ENCODE measurements around the gene KIF18B.

Gene KIF18B

DNA sequence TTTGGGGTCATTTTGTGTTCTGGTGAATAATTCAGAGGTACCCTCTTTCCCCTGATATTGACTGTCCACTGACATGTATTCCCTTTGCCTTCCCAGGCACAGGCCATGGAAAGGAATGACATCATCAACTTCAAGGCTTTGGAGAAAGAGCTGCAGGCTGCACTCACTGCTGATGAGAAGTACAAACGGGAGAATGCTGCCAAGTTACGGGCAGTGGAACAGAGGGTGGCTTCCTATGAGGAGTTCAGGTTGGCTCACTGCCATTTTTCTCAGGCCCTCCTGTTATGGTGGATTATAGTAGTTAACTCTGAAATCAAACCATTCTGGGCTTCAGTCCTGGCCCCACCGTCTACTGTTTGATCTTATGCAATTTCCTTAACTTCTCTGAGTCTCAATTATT is 46.7 kb downstream of the KIF18B start:
- Mint-ChIP-seq H3K4me1 (peaks cover 55% of the 10 kb centered on the region), H3K4me3 (peak overlapping the region; percentile 96 to 97 (median 96)), H3K27me3 (ENCODE audit: low read depth) (peaks cover 3% of the 10 kb centered on the region), H3K9me3 (no peaks in the 10 kb centered on the region), H3K27ac (peak overlapping the region in 2 of 3 experiments; percentile 95 to 100), H3K36me3 (ENCODE audit: low read depth) (no peaks in the 10 kb centered on the region)
- TF ChIP-seq, protein P1, sequence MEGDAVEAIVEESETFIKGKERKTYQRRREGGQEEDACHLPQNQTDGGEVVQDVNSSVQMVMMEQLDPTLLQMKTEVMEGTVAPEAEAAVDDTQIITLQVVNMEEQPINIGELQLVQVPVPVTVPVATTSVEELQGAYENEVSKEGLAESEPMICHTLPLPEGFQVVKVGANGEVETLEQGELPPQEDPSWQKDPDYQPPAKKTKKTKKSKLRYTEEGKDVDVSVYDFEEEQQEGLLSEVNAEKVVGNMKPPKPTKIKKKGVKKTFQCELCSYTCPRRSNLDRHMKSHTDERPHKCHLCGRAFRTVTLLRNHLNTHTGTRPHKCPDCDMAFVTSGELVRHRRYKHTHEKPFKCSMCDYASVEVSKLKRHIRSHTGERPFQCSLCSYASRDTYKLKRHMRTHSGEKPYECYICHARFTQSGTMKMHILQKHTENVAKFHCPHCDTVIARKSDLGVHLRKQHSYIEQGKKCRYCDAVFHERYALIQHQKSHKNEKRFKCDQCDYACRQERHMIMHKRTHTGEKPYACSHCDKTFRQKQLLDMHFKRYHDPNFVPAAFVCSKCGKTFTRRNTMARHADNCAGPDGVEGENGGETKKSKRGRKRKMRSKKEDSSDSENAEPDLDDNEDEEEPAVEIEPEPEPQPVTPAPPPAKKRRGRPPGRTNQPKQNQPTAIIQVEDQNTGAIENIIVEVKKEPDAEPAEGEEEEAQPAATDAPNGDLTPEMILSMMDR (IDR thresholded peaks at IDR 0.05; ENCODE audit: unreplicated experiment in 3 of 3): no peak

DNA sequence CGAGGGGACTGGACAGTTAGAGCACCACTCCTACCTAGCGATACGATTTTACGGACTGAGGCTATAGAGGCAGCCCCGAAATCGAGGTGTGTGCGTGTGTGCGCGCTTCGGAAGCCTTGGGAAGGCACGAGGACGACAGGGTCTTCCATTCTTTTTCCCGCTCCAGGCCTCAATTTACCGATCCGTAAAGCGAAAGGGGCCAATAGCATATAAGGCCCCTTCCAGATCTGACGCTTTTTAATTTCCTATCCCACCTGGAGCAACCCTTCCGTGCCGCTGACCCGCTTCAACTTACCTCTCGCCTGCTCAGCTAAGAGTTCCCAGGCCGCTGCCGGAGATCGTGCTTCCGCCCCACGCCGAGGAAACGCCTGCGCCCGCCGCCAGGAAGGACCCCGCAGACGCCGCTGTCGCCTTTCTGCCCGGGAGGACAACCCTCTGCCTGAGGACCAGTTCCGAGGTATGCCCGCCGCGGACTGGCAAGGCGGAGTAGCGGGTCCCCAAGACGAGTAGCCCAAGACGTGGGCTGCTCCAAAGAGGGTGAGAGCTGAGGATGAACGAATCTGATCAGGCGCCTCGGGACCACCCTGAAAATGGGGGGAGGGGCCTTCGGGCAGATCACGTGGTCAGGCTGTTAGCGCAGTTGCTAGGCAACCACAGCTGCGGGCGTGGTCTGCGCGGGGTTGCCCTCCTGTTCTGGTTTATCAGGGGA is 48.3 kb downstream of the KIF18B start, which contains the start of gene EFTUD2:
EFTUD2 (minus strand) TSS at position 372 of the 709 bp plus-strand sequence. CDS start 4,924 bp downstream, outside the sequence.
- TF ChIP-seq, protein P1 (IDR thresholded peaks at IDR 0.05; ENCODE audit: unreplicated experiment in 3 of 3): no peak

DNA sequence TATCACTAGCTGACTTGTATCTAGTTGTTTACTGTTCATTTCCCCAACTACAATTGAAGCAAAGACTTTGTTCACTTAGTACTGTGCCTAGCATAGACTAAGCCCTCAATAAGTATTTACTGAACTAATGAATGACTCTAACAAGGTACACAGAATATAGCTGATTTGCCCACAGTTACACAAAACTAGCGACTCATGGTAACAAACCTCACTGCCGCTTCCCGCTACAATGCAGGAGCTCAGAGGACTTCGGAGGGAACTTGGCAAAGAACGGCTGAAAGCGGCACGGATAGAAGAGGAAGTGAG is 48.9 kb downstream of the KIF18B start:
- Mint-ChIP-seq H3K9me3 (no peaks in the 10 kb centered on the region), H3K4me3 (peak overlapping the region; percentile 96 to 97 (median 96)), H3K4me1 (peaks cover 44% of the 10 kb centered on the region), H3K27ac (peak overlapping the region; percentile 100), H3K27me3 (ENCODE audit: low read depth) (no peaks in the 10 kb centered on the region), H3K36me3 (ENCODE audit: low read depth) (peaks cover 12% of the 10 kb centered on the region)
- TF ChIP-seq, protein P1 (IDR thresholded peaks at IDR 0.05; ENCODE audit: unreplicated experiment in 3 of 3): no peak

More for the DNA sequence above, 48.3 kb downstream of the KIF18B start, which contains the start of gene EFTUD2:
- H3K27ac Mint-ChIP-seq: peak within 1 kb of the TSS; percentile 100
- no peaks in the 10 kb centered on the region for H3K27me3 Mint-ChIP-seq (ENCODE audit: low read depth)
- H3K9me3 Mint-ChIP-seq: no peaks in the 10 kb centered on the region
- peaks cover 9% of the 10 kb centered on the region for H3K36me3 Mint-ChIP-seq (ENCODE audit: low read depth)
- peaks cover 44% of the 10 kb centered on the region for H3K4me1 Mint-ChIP-seq
- peak within 1 kb of the TSS; percentile 96 to 97 (median 96) for H3K4me3 Mint-ChIP-seq

DNA sequence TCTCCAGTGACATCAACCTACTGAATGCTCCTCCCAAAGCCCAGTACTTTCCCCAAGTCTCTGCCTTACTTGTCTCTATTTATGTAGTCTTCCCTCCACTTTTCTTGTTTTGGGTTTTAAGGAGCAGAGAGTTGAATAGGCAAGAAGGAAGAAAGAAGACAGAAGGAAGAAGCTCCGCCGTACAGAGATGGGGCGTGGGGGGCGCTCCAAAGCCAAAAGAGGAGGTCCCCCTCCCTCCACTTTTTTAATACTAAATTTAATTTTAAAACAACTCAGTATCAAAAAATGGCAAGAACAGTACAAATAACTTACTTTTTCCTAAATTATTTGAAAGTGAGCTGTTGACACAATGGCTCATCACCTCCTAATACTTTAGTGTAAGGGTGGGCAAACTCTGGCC is 52.9 kb downstream of the KIF18B start:
- TF ChIP-seq, protein P1 (IDR thresholded peaks at IDR 0.05; ENCODE audit: unreplicated experiment in 3 of 3): no peak
- Mint-ChIP-seq H3K4me1 (peaks cover 14% of the 10 kb centered on the region), H3K27ac (no peak overlapping the region), H3K9me3 (no peaks in the 10 kb centered on the region), H3K36me3 (ENCODE audit: low read depth) (peaks cover 21% of the 10 kb centered on the region), H3K4me3 (peak overlapping the region in 1 of 3 experiments; percentile 5), H3K27me3 (ENCODE audit: low read depth) (no peaks in the 10 kb centered on the region)

DNA sequence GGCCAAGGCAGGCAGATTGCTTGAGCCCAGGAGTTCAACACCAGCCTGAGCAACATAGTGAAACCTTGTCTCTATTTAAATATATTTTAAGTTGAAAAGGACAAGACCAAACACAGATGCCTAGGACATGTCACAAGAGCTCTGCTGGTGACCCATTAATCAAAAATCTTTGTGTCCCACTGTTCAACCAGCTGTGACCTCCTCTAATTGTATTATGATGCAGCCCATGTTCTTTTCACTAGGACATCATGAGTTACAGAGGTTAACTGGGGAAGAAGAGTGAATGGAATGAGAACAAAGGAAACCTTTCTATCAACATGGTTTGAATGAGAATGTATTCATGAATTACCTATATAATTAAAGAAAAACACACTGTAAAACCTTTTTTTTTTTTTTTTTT is 55.3 kb downstream of the KIF18B start:
- Mint-ChIP-seq H3K36me3 (ENCODE audit: low read depth) (peaks cover 21% of the 10 kb centered on the region), H3K4me3 (no peak overlapping the region), H3K4me1 (no peaks in the 10 kb centered on the region), H3K9me3 (no peaks in the 10 kb centered on the region), H3K27ac (no peak overlapping the region), H3K27me3 (ENCODE audit: low read depth) (no peaks in the 10 kb centered on the region)
- TF ChIP-seq, protein P1 (IDR thresholded peaks at IDR 0.05; ENCODE audit: unreplicated experiment in 3 of 3): no peak

DNA sequence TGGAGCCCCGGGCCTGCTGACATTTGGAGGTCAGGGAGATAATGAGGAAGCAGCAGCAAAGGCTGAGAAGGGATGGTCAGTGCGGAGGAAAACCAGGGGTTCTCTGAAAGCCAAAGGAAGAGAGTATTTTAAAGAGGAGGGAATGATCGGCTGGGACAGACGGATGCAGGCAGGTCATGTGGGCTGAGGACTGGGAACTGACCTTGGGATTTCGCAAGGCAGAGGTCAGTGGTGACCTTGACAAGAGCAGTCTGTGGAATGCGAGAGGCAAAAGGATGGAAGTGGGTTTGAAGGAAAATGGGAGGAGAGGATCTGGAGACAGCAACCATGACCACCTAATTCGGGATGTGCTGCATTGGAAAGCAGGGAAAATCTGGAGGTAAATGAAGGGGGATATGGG is 58.6 kb downstream of the KIF18B start:
- TF ChIP-seq, protein P1 (IDR thresholded peaks at IDR 0.05; ENCODE audit: unreplicated experiment in 3 of 3): no peak
- Mint-ChIP-seq H3K9me3 (no peaks in the 10 kb centered on the region), H3K36me3 (ENCODE audit: low read depth) (peaks cover 23% of the 10 kb centered on the region), H3K27me3 (ENCODE audit: low read depth) (no peaks in the 10 kb centered on the region), H3K4me1 (peaks cover 5% of the 10 kb centered on the region), H3K4me3 (no peak overlapping the region), H3K27ac (no peak overlapping the region)
